ENCODE measurements around the gene ARL4D.
A peak's percentile ranks its signal among the peaks of the same experiment; 100 is the strongest.
"Not testable (repeated sequence)": the region's sequence is repeated elsewhere in the genome, so short reads cannot be mapped to it uniquely, and the experiment has no call there.

The ARL4D gene

DNA sequence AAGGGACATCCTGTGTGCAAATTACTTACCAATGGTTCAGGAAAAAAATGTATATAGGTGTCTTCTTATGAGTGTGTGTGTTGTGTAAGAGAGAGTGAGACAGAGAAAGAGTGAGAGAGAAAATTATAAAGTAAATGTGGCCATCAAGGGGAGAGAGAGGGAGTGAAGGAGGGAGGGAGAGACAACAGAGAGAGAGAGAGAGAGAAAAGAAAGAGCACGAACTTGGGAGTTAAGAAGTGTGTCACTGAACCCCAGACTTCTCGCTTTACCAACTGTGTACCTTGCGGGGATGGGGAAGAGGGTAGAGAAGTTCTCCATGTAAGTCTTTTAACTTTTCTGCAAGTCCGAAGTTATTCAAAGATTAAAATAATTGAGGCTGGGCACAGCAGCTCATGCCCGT, 28.8 kb upstream of the ARL4D start:
- no peak for DNase-seq (ENCODE audit: low read depth)

DNA sequence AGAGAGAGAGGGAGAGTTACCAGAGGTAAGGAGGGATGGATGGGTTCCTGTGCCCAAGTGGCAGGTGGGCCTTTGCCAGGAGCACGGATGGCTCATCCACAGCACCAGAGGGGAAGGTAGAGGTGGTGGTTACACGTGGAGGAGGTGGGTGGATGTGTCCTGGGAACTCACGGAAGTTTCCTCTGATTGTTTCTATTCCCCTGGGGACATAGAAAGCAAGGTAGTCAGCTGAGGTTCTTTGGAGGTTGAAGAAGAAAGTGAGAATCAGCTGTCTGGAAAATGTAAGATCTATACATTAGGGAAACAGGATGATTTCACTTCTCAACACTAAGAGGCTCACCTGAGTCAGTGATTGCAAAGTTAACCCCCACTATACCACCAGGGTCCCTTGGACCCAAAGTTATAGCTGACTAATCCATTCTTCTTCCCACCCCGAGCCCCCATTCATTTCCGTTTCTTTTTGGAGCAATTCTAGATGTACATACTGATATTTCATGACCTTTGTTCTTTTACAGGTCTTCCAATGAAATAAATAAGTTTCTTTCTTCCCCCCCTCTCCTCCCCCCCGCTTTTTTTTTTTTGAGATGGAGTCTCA, 27.5 kb upstream of the ARL4D start:
- DNase-seq (ENCODE audit: low read depth) = no peak

DNA sequence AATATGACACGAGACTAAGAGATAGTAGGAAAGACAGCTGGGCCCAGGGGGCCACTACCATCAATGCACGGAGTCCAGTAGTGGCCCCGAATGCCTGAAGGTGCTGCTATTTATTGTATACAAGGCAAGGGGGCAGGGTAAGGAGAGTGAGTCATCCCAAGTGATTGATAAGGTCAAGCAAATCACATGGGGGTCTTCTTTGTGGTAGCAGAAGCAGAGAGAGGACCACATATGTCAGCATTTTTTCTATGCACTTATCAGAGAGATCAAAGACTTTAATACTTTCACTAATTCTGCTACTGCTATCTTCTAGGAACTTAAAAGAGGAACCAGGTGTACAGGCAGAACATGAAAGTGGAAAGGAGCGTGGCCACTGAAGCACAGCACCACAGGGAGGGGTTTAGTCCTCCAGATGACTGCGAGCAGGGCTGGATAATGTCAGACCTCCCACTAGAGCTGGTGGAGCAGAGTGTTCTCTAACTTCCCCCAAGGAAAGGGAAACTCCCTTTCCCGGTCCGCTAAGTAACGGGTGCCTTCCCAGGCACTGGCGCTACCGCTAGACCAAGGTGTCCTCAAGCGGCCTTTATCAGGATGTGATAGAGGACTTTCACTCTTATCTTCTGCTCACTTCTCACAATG, 26.4 kb upstream of the ARL4D start:
- peak; percentile 88 for DNase-seq (ENCODE audit: low read depth)

DNA sequence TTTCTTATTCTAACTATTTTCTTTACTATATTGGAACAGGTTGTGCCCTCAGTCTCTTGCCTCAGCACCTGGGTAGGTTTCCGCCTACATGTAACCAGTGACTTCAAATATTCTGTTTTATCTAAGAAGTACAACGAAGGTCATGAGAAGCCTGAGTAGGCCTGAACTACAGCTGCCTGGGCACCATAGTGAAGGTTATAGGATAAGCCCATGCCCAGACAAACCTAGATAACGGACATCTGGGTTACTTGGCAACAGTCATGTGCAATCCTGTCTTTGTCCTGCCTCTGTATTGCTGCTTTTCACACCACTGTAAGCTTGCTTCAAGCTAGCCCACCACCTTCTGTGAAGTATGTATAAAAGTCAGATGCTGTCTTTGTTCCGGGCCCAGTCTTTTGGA, 25.4 kb upstream of the ARL4D start:
- no peak for DNase-seq (ENCODE audit: low read depth)

DNA sequence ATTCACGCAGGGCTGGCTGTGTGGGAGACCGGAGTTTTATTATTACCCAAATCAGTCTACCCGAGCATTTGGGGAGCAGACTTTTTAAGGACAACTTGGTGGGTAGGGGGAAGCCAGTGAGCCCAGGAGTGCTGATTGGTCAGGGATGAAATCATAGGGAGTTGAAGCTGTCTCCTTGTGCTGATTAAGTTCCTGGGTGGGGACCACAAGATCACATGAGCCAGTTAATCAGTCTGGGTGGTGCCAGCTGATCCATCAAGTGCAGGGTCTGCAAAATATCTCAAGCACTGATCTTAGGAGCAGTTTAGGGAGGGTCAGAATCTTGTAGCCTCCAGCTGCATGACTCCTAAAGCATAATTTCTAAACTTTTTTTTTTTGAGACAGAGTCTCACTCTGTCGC, 22.9 kb upstream of the ARL4D start:
- DNase-seq (ENCODE audit: low read depth) = not testable (repeated sequence)

DNA sequence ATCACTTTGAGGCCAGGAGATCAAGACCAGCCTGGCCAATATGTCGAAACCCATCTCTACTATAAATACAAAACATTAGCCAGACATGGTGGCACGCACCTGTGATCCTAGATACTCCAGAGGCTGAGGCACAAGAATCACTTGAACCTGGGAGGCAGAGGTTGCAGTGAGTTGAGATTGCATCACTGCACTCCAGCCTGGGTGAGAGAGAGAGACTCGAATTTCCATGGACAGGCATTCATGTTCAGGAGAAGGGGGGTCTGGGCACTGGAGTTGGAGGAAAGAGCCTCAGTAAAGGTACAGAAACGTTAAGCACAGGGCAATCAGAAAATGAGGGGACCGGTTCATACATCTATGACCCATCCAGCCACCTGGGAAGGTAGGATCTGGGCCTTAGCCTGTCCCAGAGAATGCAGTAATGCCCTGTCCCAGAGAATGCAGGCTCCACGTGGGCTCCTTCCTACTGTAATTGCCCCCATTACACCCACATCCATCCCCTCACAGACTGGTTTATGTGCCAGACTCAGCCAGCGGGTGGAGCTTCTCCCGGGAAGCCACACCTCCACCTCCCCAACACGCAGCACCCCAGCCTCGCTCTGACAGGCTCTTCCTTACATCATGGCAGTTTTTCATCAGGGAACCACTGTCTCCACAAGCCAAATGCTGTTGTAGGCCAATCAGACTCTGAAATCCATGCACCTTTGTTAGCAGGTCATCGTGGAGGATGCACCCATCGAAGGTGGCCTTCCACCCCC, 21.6 kb upstream of the ARL4D start:
- no peak for DNase-seq (ENCODE audit: low read depth)

DNA sequence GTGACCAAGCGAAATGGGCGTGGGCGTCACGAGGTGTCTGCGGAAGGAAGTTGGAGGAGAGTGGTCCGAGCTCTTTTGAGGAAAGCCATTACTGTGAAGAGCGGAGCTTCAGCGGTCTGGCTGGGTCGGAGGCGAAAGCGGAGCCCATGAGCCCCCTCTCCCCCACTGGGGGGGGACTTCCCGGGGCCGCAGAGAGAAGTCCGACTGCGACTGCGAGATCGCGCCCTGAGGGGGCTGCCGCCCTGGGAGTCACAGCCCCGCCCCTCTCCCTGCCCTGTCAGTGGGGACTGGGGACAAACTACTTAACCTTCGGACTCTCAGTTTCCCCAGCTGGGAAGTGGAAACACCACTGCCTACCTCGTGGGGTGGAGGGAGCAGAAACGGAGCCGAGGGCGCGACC, 20.0 kb upstream of the ARL4D start:
- no peak for DNase-seq (ENCODE audit: low read depth)

DNA sequence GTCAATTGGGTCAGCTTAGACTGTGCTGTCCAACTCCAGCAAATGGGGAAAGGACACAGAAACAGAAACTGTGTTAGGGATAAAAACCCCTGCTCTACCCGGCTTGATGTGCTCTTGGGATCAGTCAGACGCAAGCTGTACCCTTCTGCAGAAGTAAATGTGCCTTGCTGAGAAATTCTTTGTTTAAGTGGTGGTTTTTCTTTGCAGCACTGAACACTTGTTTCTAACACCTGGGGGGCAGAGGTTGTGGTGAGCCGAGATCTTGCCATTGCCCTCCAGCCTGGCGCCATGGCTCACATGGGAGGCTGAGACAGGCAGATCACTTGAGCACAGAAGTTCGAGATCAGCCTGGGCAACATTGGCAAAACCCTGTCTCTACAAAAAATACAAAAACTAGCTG, 18.5 kb upstream of the ARL4D start:
- no peak for DNase-seq (ENCODE audit: low read depth)

DNA sequence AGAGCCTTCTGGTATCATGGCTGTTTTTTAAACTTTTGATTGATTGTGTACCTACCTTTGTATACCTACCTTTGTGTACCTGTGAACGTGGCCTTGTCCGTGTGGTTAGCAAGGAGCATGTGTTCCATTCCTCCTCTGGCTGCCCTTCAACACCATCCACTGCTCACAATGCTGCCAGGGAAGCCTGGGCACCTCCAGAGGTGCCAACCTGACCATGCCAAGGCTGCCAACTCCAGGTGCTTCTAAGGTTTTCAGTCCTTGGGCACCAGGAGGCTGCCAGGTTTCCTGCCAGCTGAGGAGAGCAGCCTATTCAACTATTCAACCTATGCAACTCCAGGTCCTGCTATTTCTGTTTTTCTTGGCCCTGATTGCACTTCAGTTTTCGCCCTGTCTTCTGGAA, 17.6 kb upstream of the ARL4D start:
- DNase-seq (ENCODE audit: low read depth) = no peak

DNA sequence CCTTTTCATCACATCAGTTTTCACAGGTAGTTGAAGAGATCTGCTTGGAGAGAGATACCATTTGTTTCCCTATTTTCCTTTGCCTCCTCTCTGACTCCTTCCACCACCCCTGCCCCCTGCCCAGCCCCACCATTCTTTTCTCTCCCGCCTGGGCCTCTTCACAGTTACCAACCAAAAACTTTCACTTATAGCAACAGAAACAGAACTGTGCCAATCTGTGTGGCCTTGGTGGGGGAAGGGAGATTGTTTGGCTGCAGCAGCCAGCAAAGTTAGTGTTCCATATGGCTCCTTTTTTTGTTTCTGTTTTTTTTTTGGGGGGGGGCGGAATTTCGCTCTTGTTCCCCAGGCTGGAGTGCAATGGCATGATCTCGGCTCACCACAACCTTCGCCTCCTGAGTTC, 17.2 kb upstream of the ARL4D start:
- DNase-seq (ENCODE audit: low read depth) = no peak

DNA sequence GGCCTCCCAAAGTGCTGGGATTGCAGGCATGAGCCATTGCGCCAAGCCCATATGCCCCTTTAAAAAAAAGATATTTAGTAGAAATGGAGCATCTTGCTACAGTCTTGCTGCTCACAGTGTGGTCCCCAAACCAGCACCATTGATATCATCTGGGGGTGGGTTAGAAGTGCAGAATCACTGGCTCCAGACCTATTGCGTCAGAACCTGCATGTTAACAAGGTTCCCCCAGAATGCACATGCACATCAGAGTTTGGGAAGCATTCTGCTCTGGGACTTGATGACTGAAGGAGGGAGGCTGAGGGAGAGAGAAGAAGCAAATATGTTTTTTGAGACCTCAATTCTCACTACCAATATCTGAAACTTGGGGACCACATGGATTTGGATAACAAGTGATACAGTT, 16.0 kb upstream of the ARL4D start:
- DNase-seq (ENCODE audit: low read depth) = no peak

DNA sequence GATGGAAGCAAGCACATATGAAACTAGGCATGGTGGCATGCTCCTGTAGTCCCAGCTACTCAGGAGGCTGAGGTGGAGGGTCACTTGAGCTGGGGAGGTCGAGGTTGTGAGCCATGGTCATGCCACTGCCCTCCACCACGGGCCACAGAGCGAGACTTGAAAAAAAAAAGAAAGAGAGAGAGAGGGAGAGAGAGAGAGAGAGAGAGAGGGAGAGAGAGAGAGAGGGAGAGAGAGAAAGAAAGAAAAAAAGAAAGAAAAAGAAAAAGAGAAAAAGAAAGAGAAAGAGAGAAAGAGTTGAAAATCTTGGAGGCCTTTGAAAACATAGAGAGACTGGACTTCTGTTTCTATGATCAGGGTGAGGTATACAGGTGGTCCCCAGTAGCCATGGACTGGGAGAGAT, 15.4 kb upstream of the ARL4D start:
- no peak for DNase-seq (ENCODE audit: low read depth)

DNA sequence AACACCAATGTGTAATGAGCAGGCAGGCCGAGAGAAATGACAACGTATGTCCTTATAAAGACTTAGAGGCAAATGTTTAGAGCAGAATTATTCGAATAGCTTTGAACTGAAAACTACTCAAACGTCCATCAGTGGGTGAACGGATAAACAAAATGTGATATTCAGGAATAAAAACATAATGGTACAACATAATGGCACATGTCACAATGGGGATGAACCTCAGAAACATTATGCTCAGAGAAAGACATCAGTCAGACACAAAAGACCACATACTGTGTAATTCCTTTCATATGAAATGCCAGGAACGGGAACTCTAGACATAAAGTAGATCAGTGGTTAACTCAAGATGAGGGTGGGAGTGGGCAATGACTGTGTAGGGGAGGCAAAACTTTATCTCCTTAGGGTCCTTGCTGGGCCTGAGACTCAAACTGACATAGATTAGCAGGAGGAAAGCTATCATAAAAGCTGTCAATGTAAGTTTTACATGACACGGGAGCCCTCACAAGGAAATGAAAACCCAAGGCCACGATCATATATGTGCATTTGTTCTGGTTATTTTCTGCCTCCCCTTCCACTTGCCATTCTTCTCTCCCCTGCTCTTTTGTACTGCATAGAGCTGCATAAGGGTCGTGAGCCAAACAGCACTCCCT, 14.8 kb upstream of the ARL4D start:
- DNase-seq (ENCODE audit: low read depth) = no peak

DNA sequence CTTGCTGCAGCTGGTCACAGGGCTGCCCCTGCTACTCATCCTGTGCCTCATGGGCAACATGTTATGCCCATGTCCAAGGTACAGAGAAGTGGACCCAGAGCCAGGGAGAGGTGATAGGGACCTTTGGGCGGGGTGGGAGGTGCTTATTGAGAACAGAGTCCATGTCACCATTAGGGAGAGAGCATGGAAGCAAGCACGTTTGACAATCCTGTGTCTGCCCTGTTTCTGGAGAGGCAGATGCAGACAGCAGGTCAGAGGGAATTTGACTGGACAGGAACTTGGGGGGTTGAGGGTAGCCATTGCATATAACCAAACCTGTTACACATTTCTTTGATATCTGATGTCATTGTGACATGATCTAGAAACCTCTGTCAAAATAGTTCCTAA, 14.3 kb upstream of the ARL4D start:
- no peak for DNase-seq (ENCODE audit: low read depth)

DNA sequence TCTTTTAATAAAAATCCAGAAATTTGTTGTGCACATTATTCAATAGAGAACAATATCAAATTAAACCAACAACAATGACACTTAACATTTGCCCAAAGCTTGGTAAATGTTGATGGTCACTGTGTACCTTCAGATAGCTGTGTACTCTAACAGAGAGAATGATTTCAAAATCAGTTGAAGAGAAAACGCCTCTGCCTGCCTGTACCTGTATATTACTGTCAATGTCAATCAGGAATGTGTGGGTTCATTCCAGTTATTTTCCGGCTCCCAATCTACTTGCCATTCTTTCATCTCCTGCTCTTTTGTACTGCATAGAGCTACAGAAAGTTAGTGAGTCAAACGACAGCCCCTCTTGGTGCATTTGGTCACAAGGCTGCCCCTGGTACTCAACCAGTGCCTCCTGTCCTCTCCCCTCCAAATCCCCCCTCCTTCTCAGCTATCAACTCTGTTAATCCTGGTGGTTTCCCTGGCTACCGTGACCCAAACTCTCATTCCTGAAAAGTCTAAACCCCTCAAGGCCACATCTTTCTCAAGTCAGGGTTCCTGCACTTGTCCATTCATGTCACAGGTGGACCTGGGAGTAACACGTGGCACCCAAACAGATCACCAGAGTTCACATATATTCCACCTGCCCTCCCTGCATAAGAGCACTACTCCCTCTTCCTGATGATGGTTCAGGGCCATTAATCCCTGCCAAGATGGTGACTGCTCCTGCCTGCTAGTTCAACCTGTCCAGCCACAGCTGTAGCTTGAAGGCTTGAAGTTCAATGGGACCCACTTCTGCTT, 13.6 kb upstream of the ARL4D start:
- no peak for DNase-seq (ENCODE audit: low read depth)

DNA sequence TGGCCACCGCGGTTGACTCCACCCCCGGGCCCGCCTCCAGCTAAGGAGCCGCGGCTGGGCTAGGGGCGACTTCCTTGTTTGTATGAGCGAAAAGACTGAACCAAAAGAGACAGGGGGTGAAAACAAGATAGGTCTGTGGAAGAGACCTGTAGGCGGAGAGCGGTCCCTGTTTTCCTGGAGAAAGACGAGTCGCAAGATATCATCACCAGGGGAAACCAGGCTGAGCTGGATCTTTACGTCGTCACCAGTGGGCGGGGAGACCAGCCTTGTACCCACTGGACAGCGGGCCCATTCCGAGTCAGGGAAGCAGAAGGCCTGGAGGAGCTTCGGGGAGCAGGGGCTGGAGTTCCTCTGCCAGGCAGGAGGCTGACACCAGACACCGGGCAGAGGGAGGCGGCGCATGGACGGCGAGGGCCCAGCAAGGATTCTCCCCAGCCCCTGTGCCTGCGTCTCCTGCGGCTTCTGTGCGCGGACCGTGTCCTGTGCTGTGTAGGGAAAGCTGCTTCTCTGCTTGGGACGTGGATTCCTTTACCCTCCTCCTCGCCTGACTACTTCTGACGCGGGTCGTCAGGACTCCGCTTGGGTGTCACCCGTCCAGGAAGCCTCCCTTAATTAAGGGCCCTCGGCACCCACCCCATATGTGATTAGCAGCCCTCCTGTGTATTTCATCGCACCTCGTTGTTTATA, 10.3 kb upstream of the ARL4D start:
- DNase-seq (ENCODE audit: low read depth) = peak; percentile 92

DNA sequence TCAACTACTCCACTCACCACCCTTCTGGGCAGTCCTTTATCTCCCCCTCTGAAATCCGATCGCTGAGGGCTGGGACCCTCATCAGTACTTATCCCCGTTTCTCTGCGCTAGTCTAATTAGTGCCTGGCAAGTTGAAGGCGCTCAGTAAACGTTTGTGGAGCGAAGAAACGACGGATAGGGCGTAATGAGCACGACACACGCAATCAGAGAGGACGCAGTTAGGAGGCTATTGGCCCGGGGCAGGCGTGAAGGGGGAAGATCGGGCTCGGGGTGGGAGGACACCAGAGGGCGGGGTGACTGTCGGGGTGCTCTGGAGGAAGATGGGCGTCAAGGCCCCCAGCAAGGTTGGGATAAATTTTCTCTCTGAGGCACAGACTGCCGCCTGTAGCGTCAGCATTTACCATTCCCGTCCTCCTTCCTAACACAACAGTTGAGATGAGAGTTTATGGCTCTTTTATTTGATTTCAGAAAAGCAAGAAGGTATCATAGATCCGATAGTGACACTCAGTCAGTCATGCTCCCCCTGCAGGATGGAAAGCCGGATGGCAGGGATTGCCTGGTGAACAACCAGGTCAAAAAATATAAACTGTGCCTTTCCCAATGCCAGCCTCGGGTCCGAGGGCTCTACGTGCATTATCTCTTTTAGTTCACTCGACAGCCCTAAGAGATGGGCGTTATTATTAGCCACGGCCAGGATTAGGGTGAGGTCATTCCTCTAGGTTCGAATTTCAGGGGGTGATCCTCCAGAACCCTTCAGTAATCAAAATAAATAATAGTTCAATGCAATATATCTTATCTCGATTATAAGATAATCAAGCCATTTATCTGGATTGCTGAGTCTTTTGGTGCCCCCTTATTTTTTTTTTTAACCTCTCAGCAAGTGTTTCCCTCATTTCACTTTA, 9.5 kb upstream of the ARL4D start:
- DNase-seq (ENCODE audit: low read depth) = peak; percentile 73

DNA sequence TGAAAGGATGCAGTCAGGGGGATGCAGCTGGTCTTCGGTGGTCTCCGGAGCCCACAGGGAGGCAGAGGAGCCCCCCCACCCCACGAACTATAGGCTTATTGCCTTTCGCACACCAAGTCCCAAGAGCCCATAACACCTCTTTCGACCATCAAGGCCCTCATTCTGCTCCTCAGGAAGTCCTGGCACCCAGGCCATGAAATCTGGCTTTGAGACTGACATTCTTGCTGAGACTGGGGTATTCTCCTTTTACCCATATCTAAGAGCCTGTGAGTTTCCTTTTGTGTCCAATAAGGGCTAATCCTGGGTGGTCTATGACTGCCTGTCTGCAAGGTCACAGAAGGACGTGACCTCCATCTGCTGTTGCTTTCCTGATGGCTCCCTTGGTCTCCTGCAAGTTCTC, 6.4 kb upstream of the ARL4D start:
- DNase-seq (ENCODE audit: low read depth) = no peak

DNA sequence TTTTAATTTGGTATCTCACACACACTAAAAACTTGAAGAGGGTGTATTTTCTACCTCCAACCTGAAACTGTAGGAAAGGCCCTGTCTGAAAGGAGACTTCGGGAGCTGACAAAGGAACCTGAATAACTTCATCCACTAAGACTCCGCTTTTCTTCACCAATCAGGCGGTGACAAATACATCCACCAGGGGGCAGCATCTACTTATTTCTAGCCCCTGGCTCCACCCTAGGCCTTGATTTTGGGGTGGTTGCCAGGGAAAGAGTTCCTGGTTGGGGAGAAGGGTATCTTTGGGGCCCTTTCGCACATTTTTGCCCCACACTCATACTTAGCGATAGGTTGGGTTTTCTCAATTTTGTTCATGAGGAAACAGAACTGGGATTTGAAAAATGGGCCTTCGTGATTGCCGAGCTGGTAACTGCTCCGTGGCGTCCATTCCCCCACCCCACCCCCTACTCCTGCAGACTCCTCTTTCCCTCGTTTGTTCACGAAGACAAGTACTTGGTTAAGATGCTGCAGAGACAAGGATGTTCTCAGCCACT, 4.8 kb upstream of the ARL4D start:
- DNase-seq (ENCODE audit: low read depth) = peak; percentile 78

DNA sequence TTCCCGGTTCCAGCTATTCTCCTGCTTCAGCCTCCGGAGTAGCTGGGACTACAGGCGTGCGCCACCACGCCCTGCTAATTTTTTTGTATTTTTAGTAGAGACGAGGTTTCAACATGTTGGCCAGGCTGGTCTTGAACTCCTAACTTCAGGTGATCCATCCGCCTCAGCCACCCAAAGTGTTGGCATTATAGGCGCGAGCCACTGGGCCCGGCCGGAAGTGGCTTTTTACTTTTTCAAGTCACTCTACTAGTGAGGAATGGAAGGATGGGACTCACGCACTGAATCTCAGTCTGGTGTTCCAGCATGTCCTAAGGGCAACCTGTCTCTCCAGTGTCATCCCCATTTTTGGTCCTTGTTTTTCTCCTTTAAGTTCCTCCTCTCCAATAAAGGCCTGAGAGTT, 4.1 kb upstream of the ARL4D start:
- DNase-seq (ENCODE audit: low read depth) = not testable (repeated sequence)

All from amniotic epithelial cell (primary cell).